Heart right ventricle (tissue), 16 donors: ENCODE data around the gene MYOM3. TPM values are rescaled to one million over a fixed set of nuclear protein-coding genes. Genes with fewer than 3 reads are reported as not detected.
A peak's percentile ranks its signal among the peaks of the same experiment; 100 is the strongest.

Experiments used
- ATAC-seq, 8 donors: fragments of 200-7000 bp; cut with Tn5 transposase; one replicate each; pipeline ENCODE4 v1.9.1; 2020; ENCODE audit warnings: mild to moderate bottlenecking in 8 of 8, moderate library complexity in 8 of 8, moderate number of reproducible peaks in 1 of 8
- DNase-seq, 2 donors: peaks; one replicate each; pipeline ENCODE4 v3.0.0-alpha.2; 2020
- H3K27ac ChIP-seq, 10 donors: fragments of 200-600 bp; sonication (generic) in 2 of 10; one replicate each; pipeline versions ENCODE4 v1.5.0 to v1.8.0; 2020 to 2022; ENCODE audit warnings: mild to moderate bottlenecking in 3 of 10
- H3K27me3 ChIP-seq, 7 donors: fragments of 200-600 bp; one replicate each; pipeline ENCODE4 v1.8.0; 2021 to 2022; ENCODE audit warnings: mild to moderate bottlenecking in 2 of 7
- H3K36me3 ChIP-seq, 9 donors: fragments of 200-600 bp; sonication (generic) in 1 of 9; one replicate each; pipeline versions ENCODE4 v1.5.0 to v1.8.0; 2020 to 2022; ENCODE audit warnings: mild to moderate bottlenecking in 2 of 9
- H3K4me1 ChIP-seq, 9 donors: fragments of 200-600 bp; sonication (generic) in 1 of 9; one replicate each; pipeline versions ENCODE4 v1.5.0 to v1.8.0; 2020 to 2022; ENCODE audit warnings: mild to moderate bottlenecking in 4 of 9
- H3K4me3 ChIP-seq, 10 donors: fragments of 200-600 bp; sonication (generic) in 2 of 10; one replicate each; pipeline versions ENCODE4 v1.5.0 to v1.8.0; 2020 to 2022; ENCODE audit warnings: mild to moderate bottlenecking in 7 of 10, moderate library complexity in 2 of 10
- H3K9me3 ChIP-seq, 11 donors: fragments of 200-600 bp in 10 of 11; sonication (generic) in 2 of 11; one replicate each; pipeline versions ENCODE4 v1.5.0 to v1.8.0; 2013 to 2022; ENCODE audit warnings: mild to moderate bottlenecking in 2 of 11, control low read depth in 1 of 11, moderate library complexity in 1 of 11
- WGBS, 2 donors: extraction: QIAGEN DNeasy Blood & Tissue Kit; methylation state at CpG; one replicate each; pipeline ENCODE4 v1.1.7; 2013; ENCODE audit warnings: inconsistent platforms in 1 of 2; 5-methylcytosine and 5-hydroxymethylcytosine counted together
- intact Hi-C, 10 donors: fragments of 100-400 bp; cut with DNase I; formaldehyde crosslinking; loops; one replicate each; pipeline versions ENCODE4 v1.11.1 to v1.14.2; 2022
- polyA plus RNA-seq, 2 donors: library from polyadenylated mRNA; stranded (reverse); fragments of 200-250 nt; gene quantifications; one replicate each; pipeline ENCODE4 v1.2.3, GENCODE V29; 2013
- total RNA-seq, 10 donors: library from RNA; stranded (reverse); fragmentation: NEBNext Ultra II Directional in 3 of 10; extraction: Animal tissue kit (Norgen Biotek cat#: 25700) in 3 of 10; gene quantifications; one replicate each; pipeline versions ENCODE4 v1.2.1 to v1.2.4, GENCODE V29; 2021 to 2023
- TF ChIP-seq, protein P1 (sequence below), 9 donors: fragments of 200-600 bp; sonication (generic) in 2 of 9; IDR thresholded peaks; one replicate each; pipeline versions ENCODE4 v1.5.0 to v1.8.0; 2021 to 2022; ENCODE audit warnings: antibody characterized with exemption in 9 of 9, mild to moderate bottlenecking in 5 of 9, moderate library complexity in 1 of 9
- donor health status: Arrhythmogenic right ventricular cardiomyopathy.
- donor health status: ischemic (EF 13 %, LVEDD 7.1; RV severe dilation, severe dysfunction).
- donor health status: healthy with polysubstance abuse.
- donor health status: DM: no; HTN: yes; CAD: no.
- donor health status: DM: no; HTN: no; CAD: no.
- donor health status: ischemic (EF 25% LVEDD 6.9; RV normal size, moderate dysfunction).
- donor health status: ischemic (EF 25% LVEDD 5.7; RV mildly dilated, moderate dysfunction).
- donor health status: healthy.
- donor health status: DM: yes; HTN: yes; CAD: no.
- donor health status: Ischemic cardiomyopathy.
- donor health status: ischemic (EF 35%, LVEDD 5.7; RV mildly dilated, moderate dysfunction).
- donor health status: nonischemic (EF 11% LVEDD 7.7; RV severe dilation, severe dysfunction).
- donor health status: DM: yes; HTN: yes; CAD: no.
- donor health status: PGD.
- donor health status: ischemic (EF 29% LVEDD 5.4; RV normal size, mild dysfunction).
- donor health status: nonischemic (EF 23%, LVEDD 6.1; RV moderate dilation, normal function).

Gene MYOM3
- total and polyA plus RNA-seq, 12 donors: 85.3 to 428 (median 318) TPM

- Histone ChIP-seq H3K36me3 (peaks cover 0 to 38% (median 0%) of the 10 kb centered on the region in 9 donors), H3K27me3 (no peaks in the 10 kb centered on the region), H3K9me3 (no peaks in the 10 kb centered on the region), H3K27ac (peak overlapping the region in 9 of 10 donors; percentile 10 to 80 (median 65)), H3K4me3 (no peak overlapping the region), H3K4me1 (peaks cover 4 to 57% (median 28%) of the 10 kb centered on the region in 9 donors)
- 34 to 45% methylated on average over 3 of the region's 3 CpGs for WGBS, 2 donors
- DNase-seq: no peak
- intact Hi-C loops: no loop called here
- no peak for ATAC-seq
- TF ChIP-seq, protein P1, sequence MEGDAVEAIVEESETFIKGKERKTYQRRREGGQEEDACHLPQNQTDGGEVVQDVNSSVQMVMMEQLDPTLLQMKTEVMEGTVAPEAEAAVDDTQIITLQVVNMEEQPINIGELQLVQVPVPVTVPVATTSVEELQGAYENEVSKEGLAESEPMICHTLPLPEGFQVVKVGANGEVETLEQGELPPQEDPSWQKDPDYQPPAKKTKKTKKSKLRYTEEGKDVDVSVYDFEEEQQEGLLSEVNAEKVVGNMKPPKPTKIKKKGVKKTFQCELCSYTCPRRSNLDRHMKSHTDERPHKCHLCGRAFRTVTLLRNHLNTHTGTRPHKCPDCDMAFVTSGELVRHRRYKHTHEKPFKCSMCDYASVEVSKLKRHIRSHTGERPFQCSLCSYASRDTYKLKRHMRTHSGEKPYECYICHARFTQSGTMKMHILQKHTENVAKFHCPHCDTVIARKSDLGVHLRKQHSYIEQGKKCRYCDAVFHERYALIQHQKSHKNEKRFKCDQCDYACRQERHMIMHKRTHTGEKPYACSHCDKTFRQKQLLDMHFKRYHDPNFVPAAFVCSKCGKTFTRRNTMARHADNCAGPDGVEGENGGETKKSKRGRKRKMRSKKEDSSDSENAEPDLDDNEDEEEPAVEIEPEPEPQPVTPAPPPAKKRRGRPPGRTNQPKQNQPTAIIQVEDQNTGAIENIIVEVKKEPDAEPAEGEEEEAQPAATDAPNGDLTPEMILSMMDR (IDR thresholded peaks at IDR 0.05): no peak
These were observed 8.5 kb downstream of the MYOM3 start for GRCh38 chr1:24103408-24103807.

GRCh38 chr1:24102961-24103360, 9.0 kb downstream of the MYOM3 start:
- peak; percentile 68 to 84 (median 76) for ATAC-seq
- H3K4me3 ChIP-seq: no peak overlapping the region
- peaks cover 0 to 40% (median 0%) of the 10 kb centered on the region in 9 donors for H3K36me3 ChIP-seq
- intact Hi-C loops: no loop called here
- H3K27ac ChIP-seq: peak overlapping the region in 9 of 10 donors; percentile 35 to 80 (median 66)
- no peaks in the 10 kb centered on the region for H3K9me3 ChIP-seq
- H3K27me3 ChIP-seq: no peaks in the 10 kb centered on the region
- peak; percentile 75 to 80 for DNase-seq
- TF ChIP-seq, protein P1 (IDR thresholded peaks at IDR 0.05): no peak
- WGBS, 2 donors: 41 to 44% methylated on average over 8 of the region's 8 CpGs
- peaks cover 0 to 56% (median 25%) of the 10 kb centered on the region in 9 donors for H3K4me1 ChIP-seq

GRCh38 chr1:24101796-24102586, 9.9 kb downstream of the MYOM3 start:
- 50 to 62% methylated on average over 9 of the region's 9 CpGs for WGBS, 2 donors
- Histone ChIP-seq H3K27me3 (no peaks in the 10 kb centered on the region), H3K4me3 (no peak overlapping the region), H3K36me3 (peaks cover 0 to 39% (median 0%) of the 10 kb centered on the region in 9 donors), H3K4me1 (peaks cover 0 to 63% (median 25%) of the 10 kb centered on the region in 9 donors), H3K27ac (peak overlapping the region in 9 of 10 donors; percentile 3 to 80 (median 66)), H3K9me3 (no peaks in the 10 kb centered on the region)
- intact Hi-C loops: no loop called here
- no peak for DNase-seq
- ATAC-seq: peak in 4 of 8 donors; percentile 2 to 6 (median 4)
- TF ChIP-seq, protein P1 (IDR thresholded peaks at IDR 0.05): no peak

DNA sequence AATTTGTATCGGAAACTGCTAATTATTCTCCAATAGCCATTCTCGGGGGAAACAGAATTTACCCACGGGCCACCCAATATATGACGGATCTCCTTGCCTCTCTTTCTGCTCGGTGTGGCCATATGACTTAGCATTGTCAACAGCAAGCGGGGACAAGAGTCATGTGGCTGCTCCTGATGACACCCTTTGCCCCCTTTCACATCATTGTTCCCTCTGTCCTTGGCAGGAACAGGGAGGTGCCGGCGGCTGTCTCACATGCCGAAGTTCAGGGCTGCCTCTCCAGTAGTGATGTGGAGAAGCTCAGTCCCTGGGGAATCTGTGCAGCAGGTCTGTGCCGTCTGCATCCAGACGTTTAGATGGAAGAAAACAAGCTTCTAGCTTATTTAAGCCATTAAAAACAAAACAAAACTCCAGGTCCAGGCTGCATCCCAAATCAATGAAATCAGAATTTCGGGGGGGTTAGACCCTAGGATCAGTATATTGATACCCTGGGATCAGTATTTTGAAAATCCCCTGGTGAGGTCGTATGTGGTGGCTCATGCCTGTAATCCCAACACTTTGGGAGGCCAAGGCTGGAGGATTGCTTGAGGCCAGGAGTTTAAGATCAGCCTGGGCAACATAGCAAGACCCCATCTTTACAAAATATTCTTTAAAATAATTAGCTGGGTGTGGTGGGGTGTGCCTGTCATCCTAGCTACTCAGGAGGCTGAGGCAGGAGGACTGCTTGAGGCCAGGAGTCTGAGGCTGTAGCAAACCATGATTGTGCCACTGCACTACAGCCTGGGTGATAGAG, 10.8 kb downstream of the MYOM3 start:
- H3K27ac ChIP-seq: peak overlapping the region in 8 of 10 donors; percentile 35 to 80 (median 66)
- H3K4me1 ChIP-seq: peaks cover 0 to 68% (median 27%) of the 10 kb centered on the region in 9 donors
- H3K36me3 ChIP-seq: peaks cover 0 to 31% (median 0%) of the 10 kb centered on the region in 9 donors
- no peak for ATAC-seq
- H3K9me3 ChIP-seq: no peaks in the 10 kb centered on the region
- no peak for DNase-seq
- 56 to 61% methylated on average over 13 of the region's 13 CpGs for WGBS, 2 donors
- H3K4me3 ChIP-seq: no peak overlapping the region
- intact Hi-C loops: no loop called here
- TF ChIP-seq, protein P1 (IDR thresholded peaks at IDR 0.05): no peak
- H3K27me3 ChIP-seq: no peaks in the 10 kb centered on the region
